T-helper 2 cell treated with Interferon-gamma antibody and Interleukin-4, amounts not matched to agents 5 μg/mL and 100 μg/mL, for 36 hours (primary cell): Measurements from ENCODE around the gene RAI14.
"Not testable (repeated sequence)": the region's sequence is repeated elsewhere in the genome, so short reads cannot be mapped to it uniquely, and the experiment has no call there.

Experiments used
- DNase-seq: peaks from one replicate; pipeline ENCODE4 v3.0.0; 2021; ENCODE audit warnings: low spot score
- H3K27ac Mint-ChIP-seq: one replicate; pipeline ENCODE4 v1.8.0; 2021; ENCODE audit warnings: mild to moderate bottlenecking, mixed read lengths
- H3K27me3 Mint-ChIP-seq: one replicate; pipeline ENCODE4 v1.8.0; 2021; ENCODE audit warnings: low read depth, mixed read lengths
- H3K36me3 Mint-ChIP-seq: one replicate; pipeline ENCODE4 v1.8.0; 2021; ENCODE audit warnings: low read depth, mixed read lengths
- H3K4me1 Mint-ChIP-seq: one replicate; pipeline ENCODE4 v1.8.0; 2021; ENCODE audit warnings: low read depth, mixed read lengths
- H3K4me3 Mint-ChIP-seq: one replicate; pipeline ENCODE4 v1.8.0; 2022; ENCODE audit warnings: mild to moderate bottlenecking, moderate library complexity, mixed read lengths
- H3K9me3 Mint-ChIP-seq: one replicate; pipeline ENCODE4 v1.8.0; 2021; ENCODE audit warnings: mixed read lengths

Gene RAI14

DNA sequence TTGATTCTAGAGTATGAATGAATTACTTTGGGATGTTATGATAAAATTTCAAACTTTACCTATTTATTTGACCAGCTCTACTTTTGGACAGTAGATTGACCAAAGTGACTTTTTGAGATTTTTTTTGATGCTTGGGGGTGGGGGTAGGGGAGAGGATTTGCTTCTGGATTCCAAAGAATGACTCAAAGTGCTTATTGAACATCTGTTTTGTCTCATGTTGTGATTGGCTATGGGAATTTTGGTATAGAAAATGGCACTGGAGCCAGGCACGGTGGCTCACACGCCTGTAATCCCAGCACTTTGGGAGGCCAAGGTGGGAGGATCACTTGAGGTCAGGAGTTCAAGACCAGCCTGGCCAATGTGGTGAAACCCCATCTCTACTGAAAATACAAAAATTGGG, 97.1 kb downstream of the RAI14 start:
- H3K4me3 Mint-ChIP-seq, H3K36me3 Mint-ChIP-seq, H3K9me3 Mint-ChIP-seq, DNase-seq, H3K27ac Mint-ChIP-seq, H3K27me3 Mint-ChIP-seq, H3K4me1 Mint-ChIP-seq: not testable (repeated sequence)

DNA sequence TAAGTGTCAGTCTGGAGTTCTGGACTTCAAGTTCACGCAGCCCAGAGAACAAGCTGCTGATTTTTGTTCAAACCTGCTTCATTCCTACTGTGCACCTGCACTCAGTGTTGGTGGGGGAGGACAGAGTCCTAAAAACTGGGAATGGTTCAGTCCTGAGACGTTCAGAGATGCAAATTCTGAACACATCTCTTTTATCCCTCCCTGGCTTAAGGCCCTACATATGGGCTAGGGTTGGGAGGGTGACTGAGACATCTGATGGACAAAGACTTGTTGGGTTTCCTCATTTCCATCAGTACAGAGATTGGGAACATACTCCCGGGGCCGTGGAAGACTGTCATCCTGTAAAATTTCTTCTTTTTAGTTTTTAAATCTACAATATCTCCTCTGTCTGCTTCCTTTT, 99.8 kb downstream of the RAI14 start:
- no peak overlapping the region for H3K4me3 Mint-ChIP-seq
- H3K27me3 Mint-ChIP-seq = no peaks in the 10 kb centered on the region
- no peaks in the 10 kb centered on the region for H3K36me3 Mint-ChIP-seq
- no peaks in the 10 kb centered on the region for H3K4me1 Mint-ChIP-seq
- no peak overlapping the region for H3K27ac Mint-ChIP-seq
- H3K9me3 Mint-ChIP-seq = no peaks in the 10 kb centered on the region
- no peak for DNase-seq

DNA sequence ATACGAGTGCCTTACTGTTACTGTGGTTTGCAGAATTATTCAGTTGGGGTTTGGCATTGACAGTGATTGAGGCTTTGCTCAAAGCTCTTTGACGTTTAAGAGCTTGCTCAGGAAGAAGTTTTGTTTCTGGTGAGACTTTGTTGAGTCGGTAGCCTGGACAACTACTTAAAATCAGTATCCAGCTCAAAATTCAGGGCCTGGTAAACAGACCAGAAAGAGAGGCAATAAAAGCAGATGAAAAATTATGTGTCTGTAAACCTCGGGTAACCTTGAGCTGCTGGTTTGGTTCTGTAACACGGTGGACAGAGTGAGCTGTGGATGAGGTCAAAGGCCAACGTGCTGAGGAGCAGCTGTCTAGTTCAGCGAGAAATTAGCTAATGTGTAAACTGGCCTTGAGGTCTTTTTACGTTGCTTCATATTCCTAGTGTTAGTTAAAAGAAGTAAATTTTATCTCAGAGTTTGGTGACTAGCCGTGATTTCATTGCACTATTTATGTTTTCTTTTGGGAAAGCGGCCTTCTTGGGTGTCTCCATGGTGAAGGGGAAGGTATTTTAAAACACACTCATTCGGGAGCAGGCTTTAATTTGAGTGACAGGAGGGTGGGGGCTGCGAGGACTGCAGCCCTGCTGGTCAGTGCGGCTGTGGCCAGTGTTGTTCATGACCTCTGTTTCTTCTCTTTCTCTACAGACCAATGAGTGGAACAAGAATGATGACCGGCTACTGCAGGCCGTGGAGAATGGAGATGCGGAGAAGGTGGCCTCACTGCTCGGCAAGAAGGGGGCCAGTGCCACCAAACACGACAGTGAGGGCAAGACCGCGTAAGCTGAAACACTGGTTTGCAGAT, 100.9 kb downstream of the RAI14 start:
- no peak for DNase-seq

DNA sequence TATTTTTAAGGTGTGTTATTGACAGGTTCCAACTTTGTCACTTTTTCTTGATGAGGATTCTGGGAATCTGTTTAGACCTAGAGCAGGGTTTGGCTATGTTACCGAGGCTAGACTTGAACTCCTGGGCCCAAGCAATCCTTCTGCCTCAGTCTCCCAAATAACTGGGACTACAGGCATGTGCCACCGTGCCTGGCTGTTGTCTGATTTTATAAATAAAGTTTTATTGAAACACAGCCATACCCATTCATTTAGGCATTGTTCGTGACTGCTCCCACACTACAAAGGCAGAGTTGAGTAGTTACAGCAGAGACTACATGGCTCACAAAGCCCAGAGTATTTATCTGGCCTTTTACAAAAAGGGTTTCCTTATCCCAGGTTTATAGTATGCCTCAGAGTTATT, 102.4 kb downstream of the RAI14 start:
- no peaks in the 10 kb centered on the region for H3K27me3 Mint-ChIP-seq
- H3K4me1 Mint-ChIP-seq = no peaks in the 10 kb centered on the region
- H3K9me3 Mint-ChIP-seq = no peaks in the 10 kb centered on the region
- no peak for DNase-seq
- no peaks in the 10 kb centered on the region for H3K36me3 Mint-ChIP-seq
- H3K4me3 Mint-ChIP-seq = no peak overlapping the region
- H3K27ac Mint-ChIP-seq = no peak overlapping the region

More for the DNA sequence above, 100.9 kb downstream of the RAI14 start:
- no peak overlapping the region for H3K4me3 Mint-ChIP-seq
- no peak overlapping the region for H3K27ac Mint-ChIP-seq
- H3K9me3 Mint-ChIP-seq = no peaks in the 10 kb centered on the region
- H3K36me3 Mint-ChIP-seq = no peaks in the 10 kb centered on the region
- no peaks in the 10 kb centered on the region for H3K27me3 Mint-ChIP-seq
- no peaks in the 10 kb centered on the region for H3K4me1 Mint-ChIP-seq

DNA sequence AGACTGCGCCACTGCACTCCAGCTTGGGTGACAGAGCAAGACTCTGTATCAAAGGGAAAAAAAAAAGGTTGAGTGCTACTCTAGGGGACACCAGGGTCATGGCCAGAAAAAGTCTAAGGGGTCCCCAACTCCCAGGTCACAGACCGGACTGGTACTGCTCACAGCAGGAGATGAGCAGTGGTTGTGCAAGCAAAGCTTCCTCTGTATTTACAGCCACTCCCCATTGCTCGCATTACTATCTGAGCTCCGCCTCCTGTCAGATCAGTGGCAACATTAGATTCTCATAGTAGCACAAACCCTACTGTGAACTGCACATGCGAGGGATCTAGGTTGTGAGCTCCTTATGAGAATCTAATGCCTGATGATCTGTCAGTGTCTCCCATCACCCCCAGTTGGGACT, 103.1 kb downstream of the RAI14 start:
- not testable (repeated sequence) for H3K4me1 Mint-ChIP-seq

DNA sequence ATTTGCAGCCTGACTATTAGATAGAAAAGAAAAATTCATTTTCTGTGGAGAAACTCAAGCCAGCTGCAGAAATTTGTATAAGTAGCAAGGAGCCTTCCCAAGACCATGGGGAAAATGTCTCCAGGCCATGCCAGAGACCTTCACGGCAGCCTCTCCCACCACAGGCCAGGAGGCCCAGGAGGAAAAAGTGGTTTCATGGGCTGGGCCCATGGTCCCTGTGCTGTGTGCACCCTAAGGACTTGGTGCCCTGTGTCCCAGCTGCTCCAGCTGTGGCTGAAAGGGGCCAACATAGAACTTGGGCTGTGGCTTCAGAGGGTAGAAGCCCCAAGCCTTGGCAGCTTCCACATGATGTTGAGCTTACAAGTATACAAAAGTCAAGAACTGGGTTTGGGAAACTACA, 109.5 kb downstream of the RAI14 start:
- Mint-ChIP-seq H3K27me3 (no peaks in the 10 kb centered on the region), H3K36me3 (no peaks in the 10 kb centered on the region), H3K9me3 (no peaks in the 10 kb centered on the region), H3K4me3 (no peak overlapping the region), H3K27ac (no peak overlapping the region), H3K4me1 (no peaks in the 10 kb centered on the region)
- no peak for DNase-seq

More for the DNA sequence above, 103.1 kb downstream of the RAI14 start:
- not testable (repeated sequence) for H3K27me3 Mint-ChIP-seq, H3K36me3 Mint-ChIP-seq, H3K4me3 Mint-ChIP-seq, DNase-seq, H3K9me3 Mint-ChIP-seq, H3K27ac Mint-ChIP-seq

DNA sequence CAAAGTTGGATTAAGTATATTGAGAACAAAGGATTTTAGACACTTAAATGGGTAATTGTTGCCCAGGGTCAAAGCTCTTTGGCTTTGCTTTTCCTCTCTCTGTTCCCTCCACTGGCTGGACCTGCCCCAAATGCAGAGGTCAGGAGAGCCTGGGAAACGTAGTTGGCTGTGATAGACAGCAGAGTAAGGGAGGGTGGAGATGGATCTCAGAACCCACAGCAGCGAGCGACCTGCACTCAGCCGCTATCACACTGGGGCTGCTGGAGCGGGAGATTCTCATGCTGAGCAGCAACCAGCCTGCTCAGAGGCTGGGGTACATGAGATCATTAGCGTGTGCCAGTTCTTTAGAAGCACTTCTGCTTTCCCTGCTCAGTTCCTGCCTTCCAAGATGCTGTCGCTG, 111.1 kb downstream of the RAI14 start:
- Mint-ChIP-seq H3K27ac (no peak overlapping the region), H3K4me1 (no peaks in the 10 kb centered on the region), H3K9me3 (no peaks in the 10 kb centered on the region), H3K36me3 (no peaks in the 10 kb centered on the region), H3K27me3 (no peaks in the 10 kb centered on the region), H3K4me3 (no peak overlapping the region)
- no peak for DNase-seq

DNA sequence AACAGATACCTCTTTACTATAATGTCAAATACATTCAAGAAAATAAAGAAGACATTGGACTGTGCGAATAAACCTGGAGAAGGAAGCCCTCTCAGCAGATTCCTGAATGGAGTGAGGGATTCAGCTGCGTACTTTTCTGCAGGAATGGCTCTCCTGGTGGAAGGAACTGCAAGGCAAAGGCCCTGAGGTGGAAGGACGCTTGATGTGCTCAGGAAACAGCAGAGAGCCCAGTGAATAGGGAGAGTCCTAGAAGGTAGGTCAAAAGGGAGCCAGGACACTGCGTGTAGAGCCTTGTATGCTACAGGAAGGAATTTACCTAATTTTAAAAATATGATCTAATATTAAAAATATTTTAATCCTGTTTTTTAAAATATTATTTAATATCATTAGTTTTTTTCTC, 114.4 kb downstream of the RAI14 start:
- Mint-ChIP-seq H3K9me3 (peaks cover 8% of the 10 kb centered on the region), H3K36me3 (no peaks in the 10 kb centered on the region), H3K4me3 (no peak overlapping the region), H3K4me1 (no peaks in the 10 kb centered on the region), H3K27ac (no peak overlapping the region), H3K27me3 (no peaks in the 10 kb centered on the region)
- no peak for DNase-seq

DNA sequence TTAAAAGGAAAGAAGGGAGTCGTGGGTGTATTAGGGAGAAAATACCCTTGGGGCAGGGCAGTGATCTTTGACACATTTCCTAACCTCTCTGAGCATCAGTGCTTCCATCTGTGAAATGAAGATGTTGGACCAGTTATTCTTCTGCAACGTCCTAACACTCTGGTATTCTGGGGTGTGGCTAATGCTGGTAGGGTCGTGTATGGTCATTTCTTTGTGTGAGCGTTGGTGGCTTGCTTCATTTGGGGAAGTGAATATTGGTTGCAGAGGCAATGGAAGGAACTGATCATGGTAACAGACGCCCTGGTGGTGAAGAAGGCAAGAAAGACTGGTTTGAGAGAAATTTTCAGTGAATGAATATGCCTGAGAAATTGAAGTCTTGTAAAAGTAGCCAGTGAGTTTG, 114.9 kb downstream of the RAI14 start:
- H3K4me1 Mint-ChIP-seq = no peaks in the 10 kb centered on the region
- no peaks in the 10 kb centered on the region for H3K36me3 Mint-ChIP-seq
- peaks cover 8% of the 10 kb centered on the region for H3K9me3 Mint-ChIP-seq
- no peak for DNase-seq
- H3K27me3 Mint-ChIP-seq = no peaks in the 10 kb centered on the region
- no peak overlapping the region for H3K4me3 Mint-ChIP-seq
- no peak overlapping the region for H3K27ac Mint-ChIP-seq

DNA sequence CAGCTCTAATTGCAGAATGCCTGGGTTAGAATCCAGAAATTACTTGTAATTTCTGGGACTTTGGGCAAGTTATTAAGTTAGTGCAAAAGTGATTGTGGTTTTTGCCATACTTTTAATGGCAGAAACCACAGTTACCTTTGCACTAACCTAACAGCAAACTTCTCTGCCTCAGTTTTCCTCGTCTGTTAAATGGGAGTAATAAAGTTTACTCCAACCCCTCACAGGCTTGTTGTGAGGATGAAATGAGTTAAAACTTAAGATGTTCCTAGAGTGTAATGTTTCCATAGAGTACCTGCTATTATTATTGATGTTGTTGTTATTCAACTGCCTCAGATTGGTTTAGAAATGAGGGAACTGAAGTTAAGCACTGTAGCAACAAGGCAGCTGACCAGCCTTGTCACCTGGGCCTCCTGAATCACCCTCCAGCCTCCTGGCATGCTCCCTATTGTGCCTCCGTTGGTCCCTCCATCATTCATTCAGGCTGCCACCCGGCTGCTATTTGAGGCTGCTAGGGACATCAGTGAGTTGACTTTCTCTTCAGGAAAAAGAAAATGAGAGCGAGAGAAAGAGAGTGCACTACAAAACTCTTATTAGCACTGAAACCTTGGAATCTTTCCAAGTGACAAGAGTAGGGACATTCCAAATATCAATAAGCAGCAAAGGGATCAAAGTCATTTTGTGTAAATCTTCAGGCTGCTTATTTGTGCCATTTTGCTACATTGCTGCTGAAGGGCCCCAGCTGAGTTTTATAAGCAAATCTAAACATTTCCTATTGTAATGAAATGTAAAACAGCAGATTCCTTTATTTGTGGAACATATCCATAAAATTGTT, 116.4 kb downstream of the RAI14 start:
- H3K4me1 Mint-ChIP-seq = no peaks in the 10 kb centered on the region
- H3K36me3 Mint-ChIP-seq = no peaks in the 10 kb centered on the region
- H3K27me3 Mint-ChIP-seq = no peaks in the 10 kb centered on the region
- no peak overlapping the region for H3K4me3 Mint-ChIP-seq
- DNase-seq = no peak
- H3K9me3 Mint-ChIP-seq = peaks cover 8% of the 10 kb centered on the region
- no peak overlapping the region for H3K27ac Mint-ChIP-seq

DNA sequence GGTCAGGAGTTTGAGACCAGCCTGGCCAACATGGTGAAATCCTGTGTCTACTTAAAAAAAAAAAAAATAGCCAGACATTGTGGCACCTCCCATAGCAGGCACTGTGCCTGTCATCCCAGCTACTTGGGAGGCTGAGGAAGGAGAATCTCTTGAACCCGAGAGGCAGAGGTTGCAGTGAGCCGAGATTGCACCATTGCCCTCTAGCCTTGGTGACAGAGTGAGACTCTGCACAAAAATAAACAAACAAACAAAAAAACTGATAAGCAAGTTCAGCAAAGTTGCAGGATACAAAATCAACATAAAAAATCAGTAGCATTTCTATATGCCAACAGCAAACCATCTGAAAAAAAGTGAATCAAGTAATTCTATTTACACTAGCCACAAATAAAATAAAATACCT, 118.0 kb downstream of the RAI14 start:
- Mint-ChIP-seq H3K36me3 (no peaks in the 10 kb centered on the region), H3K4me3 (no peak overlapping the region), H3K27ac (no peak overlapping the region), H3K9me3 (peaks cover 8% of the 10 kb centered on the region), H3K27me3 (no peaks in the 10 kb centered on the region), H3K4me1 (no peaks in the 10 kb centered on the region)
- no peak for DNase-seq

DNA sequence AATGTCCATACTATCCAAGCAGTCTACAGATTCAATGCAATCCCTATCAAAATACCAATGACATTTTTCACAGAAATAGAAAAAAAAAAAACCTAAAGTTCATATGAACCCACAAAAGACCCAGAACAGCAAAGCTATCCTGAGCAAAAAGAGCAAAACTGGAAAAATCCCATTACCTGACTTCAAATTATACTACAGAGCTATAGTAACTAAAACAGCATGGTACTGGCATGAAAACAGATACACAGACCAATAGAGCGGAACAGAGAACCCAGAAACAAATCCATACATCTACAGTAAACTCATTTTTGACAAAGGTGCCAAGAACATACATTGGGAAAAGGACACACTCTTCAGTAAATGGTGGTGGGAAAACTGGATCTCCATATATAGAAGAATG, 118.5 kb downstream of the RAI14 start:
- not testable (repeated sequence) for H3K27me3 Mint-ChIP-seq, H3K36me3 Mint-ChIP-seq, H3K4me1 Mint-ChIP-seq, DNase-seq, H3K9me3 Mint-ChIP-seq, H3K4me3 Mint-ChIP-seq, H3K27ac Mint-ChIP-seq

DNA sequence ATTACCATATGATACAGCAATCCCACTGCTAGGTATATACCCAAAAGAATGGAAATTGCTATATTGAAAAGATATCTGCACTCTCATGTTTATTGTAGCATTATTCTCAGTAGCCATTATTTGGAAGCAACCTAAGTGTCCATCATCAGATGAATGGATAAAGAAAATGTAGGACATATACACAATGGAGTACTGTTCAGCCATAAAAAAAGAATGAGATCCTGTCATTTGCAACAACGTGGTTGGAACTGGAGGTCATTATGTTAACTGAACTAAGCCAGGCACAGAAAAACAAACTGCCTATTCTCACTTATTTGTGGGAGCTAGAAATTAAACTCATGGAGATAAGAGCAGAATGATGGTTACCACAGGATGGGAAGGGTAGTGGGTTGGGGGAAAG, 119.8 kb downstream of the RAI14 start:
- no peaks in the 10 kb centered on the region for H3K27me3 Mint-ChIP-seq
- H3K27ac Mint-ChIP-seq = no peak overlapping the region
- H3K4me1 Mint-ChIP-seq = no peaks in the 10 kb centered on the region
- H3K9me3 Mint-ChIP-seq = peaks cover 8% of the 10 kb centered on the region
- DNase-seq = no peak
- no peak overlapping the region for H3K4me3 Mint-ChIP-seq
- H3K36me3 Mint-ChIP-seq = no peaks in the 10 kb centered on the region

DNA sequence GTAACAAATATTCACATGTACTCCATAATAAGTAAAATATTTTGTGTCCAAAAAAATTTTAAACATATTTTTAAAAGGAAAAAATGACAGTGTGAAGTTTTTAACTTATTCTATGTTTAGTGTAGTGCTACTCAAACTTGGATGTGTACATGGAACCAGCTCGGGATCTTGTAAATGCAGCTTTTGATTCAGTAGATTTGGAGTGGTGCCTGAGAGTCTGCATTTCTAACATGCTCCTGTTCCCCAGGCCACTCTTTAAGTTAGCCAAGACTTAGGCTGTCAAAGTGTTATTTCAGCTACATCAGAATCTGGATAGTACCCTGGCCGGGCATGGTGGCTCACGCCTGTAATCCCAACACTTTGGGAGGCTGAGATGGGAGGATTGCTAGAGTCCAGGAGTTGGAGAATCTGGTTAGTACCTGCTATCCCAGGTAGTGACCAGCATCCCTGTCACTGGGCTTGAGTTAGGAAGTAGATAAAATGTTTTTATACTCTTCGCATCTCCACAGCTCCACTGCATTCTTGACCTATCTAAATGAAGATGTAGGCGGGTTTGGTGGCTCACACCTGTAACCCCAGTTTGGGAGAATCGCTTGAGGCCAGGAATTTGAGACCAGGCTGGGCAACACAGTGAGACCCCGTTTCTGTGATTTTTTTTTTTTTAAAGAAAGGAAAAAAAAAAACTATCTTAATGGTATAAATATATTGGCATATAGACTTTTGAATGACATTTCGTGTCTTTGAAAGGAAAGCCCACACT, 122.1 kb downstream of the RAI14 start:
- no peak for DNase-seq
- peaks cover 18% of the 10 kb centered on the region for H3K9me3 Mint-ChIP-seq
- no peaks in the 10 kb centered on the region for H3K27me3 Mint-ChIP-seq
- no peaks in the 10 kb centered on the region for H3K36me3 Mint-ChIP-seq
- no peaks in the 10 kb centered on the region for H3K4me1 Mint-ChIP-seq
- H3K27ac Mint-ChIP-seq = no peak overlapping the region
- H3K4me3 Mint-ChIP-seq = no peak overlapping the region
